PC-9 (cell line): ENCODE data around the gene TMCO4. TPM values are rescaled to one million over a fixed set of nuclear protein-coding genes. Genes with fewer than 3 reads are reported as not detected.

ENCODE experiments used
- BruUV-seq: library from RNA; stranded (reverse); fragments of 400-500 nt; replicated peaks from 2 replicates; lab custom pipeline; 2021; lab: Mats Ljungman, UMichigan
- CTCF ChIA-PET: fragments of 300-600 bp; sonication (Branson Sonifier 250); formaldehyde crosslinking; loops from one replicate; lab custom pipeline; 2022; ENCODE audit warnings: antibody characterized with exemption; lab: Charles Lee
- POLR2A ChIA-PET: fragments of 300-600 bp; sonication (Branson Sonifier 250); formaldehyde crosslinking; loops from one replicate; lab custom pipeline; 2022; ENCODE audit warnings: antibody characterized with exemption; ENCODE audit not compliant: unreplicated experiment; lab: Charles Lee
- DNase-seq, 2 experiments: peaks; one replicate each; pipeline versions ENCODE4 v3.0.0 to v3.0.0-alpha.2; 2015 to 2022; ENCODE audit warnings: mixed read lengths in 1 of 2
- H2AFZ ChIP-seq: fragments of 200-600 bp; sonication (generic); 2 replicates; pipeline ENCODE4 v1.8.1; 2017; ENCODE audit warnings: antibody characterized with exemption
- H3F3A ChIP-seq: fragments of 200-600 bp; sonication (generic); 2 replicates; pipeline ENCODE4 v1.8.1; 2017; ENCODE audit warnings: antibody characterized with exemption, mild to moderate bottlenecking, low read depth; ENCODE audit not compliant: insufficient read depth
- H3K27ac ChIP-seq: fragments of 200-600 bp; sonication (generic); 2 replicates; pipeline ENCODE4 v1.6.1; 2016; ENCODE audit warnings: mixed run types
- H3K27me3 ChIP-seq: fragments of 200-600 bp; sonication (generic); 2 replicates; pipeline ENCODE4 v1.6.1; 2016; ENCODE audit warnings: low read depth, mixed run types; ENCODE audit not compliant: insufficient read depth
- H3K36me3 ChIP-seq: fragments of 200-600 bp; sonication (generic); 2 replicates; pipeline ENCODE4 v1.6.1; 2016; ENCODE audit warnings: low read depth, mixed run types
- H3K4me1 ChIP-seq: fragments of 200-600 bp; sonication (generic); replicated peaks from 2 replicates; pipeline ENCODE4 v1.6.1; 2016; ENCODE audit warnings: mixed run types; ENCODE audit not compliant: insufficient read depth
- H3K4me2 ChIP-seq: fragments of 200-600 bp; sonication (generic); 2 replicates; pipeline ENCODE4 v1.6.1; 2017; ENCODE audit warnings: mixed run types
- H3K4me3 ChIP-seq: fragments of 200-600 bp; sonication (generic); 2 replicates; pipeline ENCODE4 v1.6.1; 2016; ENCODE audit warnings: mixed run types
- H3K79me2 ChIP-seq: fragments of 200-600 bp; sonication (generic); 2 replicates; pipeline ENCODE4 v1.6.1; 2017; ENCODE audit warnings: low read depth, mixed run types
- H3K9me2 ChIP-seq: fragments of 200-600 bp; sonication (generic); 2 replicates; pipeline ENCODE4 v1.8.1; 2017; ENCODE audit warnings: mild to moderate bottlenecking; ENCODE audit not compliant: insufficient read depth
- H3K9me3 ChIP-seq: fragments of 200-600 bp; sonication (generic); 2 replicates; pipeline ENCODE4 v1.8.1; 2016; ENCODE audit warnings: low read depth; ENCODE audit not compliant: insufficient read depth
- H4K20me1 ChIP-seq: fragments of 200-600 bp; sonication (generic); 2 replicates; pipeline ENCODE4 v1.8.1; 2017; ENCODE audit not compliant: insufficient read depth
- CTCF ChIP-seq: fragments of 200-600 bp; sonication (generic); conservative IDR thresholded peaks from 2 replicates; pipeline ENCODE4 v1.6.1; 2017; ENCODE audit warnings: mixed run types, antibody characterized with exemption, mild to moderate bottlenecking, moderate library complexity
- EZH2 ChIP-seq: fragments of 200-600 bp; sonication (generic); IDR thresholded peaks from 2 replicates; pipeline ENCODE4 v1.8.0; 2017; ENCODE audit warnings: antibody characterized with exemption, low read depth
- intact Hi-C: fragments of 100-400 bp; cut with micrococcal nuclease; formaldehyde crosslinking; loops from one replicate; pipeline ENCODE4 v1.10.0; 2022; ENCODE audit not compliant: unreplicated experiment
- total RNA-seq: library from RNA; stranded (reverse); gene quantifications from 2 replicates; pipeline ENCODE4 v1.2.3, GENCODE V29; 2021

Gene TMCO4
- total RNA-seq, 1 experiment from 2014 or later: 22.6 TPM

DNA sequence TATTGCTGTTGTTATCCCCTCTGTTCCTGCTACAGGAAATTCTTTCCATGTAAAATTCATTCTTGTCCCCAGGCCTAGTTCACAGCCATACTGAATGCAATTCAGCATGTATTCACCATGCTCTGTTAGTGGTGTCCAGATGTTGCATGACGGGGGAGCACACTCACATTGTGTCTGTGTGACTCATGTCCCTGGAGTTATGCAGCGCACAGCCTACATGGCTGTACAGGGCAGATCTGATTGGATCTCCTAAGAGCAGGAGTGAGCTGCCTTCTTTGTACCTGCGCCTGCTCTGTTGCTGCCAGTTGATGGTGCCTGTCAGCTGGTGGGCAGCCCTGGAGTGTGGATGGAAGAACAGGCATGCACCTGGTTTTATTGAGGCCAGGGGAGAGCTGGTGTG lies 117.5 kb downstream of the TMCO4 start:
- H2AFZ ChIP-seq: no peak overlapping the region
- no peaks in the 10 kb centered on the region for H3K9me3 ChIP-seq
- no peak for DNase-seq
- H3K4me1 ChIP-seq: no peaks in the 10 kb centered on the region
- H3K36me3 ChIP-seq: no peaks in the 10 kb centered on the region
- intact Hi-C loops: no loop called here
- no TSS peak for BruUV-seq
- H4K20me1 ChIP-seq: no peaks in the 10 kb centered on the region
- CTCF ChIA-PET: no interaction called here
- H3K27me3 ChIP-seq: no peaks in the 10 kb centered on the region
- TF ChIP-seq EZH2 (no peak), CTCF (no peak)
- H3K9me2 ChIP-seq: no peaks in the 10 kb centered on the region
- H3K27ac ChIP-seq: no peak overlapping the region
- POLR2A ChIA-PET: interaction anchor here (0.6 kb wide), 1 partner anchor 182 kb away, joined by 19 read pairs; no protein-coding TSS in a partner anchor
- H3K79me2 ChIP-seq: no peaks in the 10 kb centered on the region
- no peak overlapping the region for H3K4me3 ChIP-seq
- no peak overlapping the region for H3K4me2 ChIP-seq
- no peaks in the 10 kb centered on the region for H3F3A ChIP-seq

- intact Hi-C loops: no loop called here
- no peaks in the 10 kb centered on the region for H4K20me1 ChIP-seq
- CTCF ChIA-PET: interaction anchor here (0.7 kb wide), 1 partner anchor 237 kb away, joined by 11 read pairs; no protein-coding TSS in a partner anchor
- H3K27ac ChIP-seq: no peak overlapping the region
- H3F3A ChIP-seq: no peaks in the 10 kb centered on the region
- H3K9me2 ChIP-seq: no peaks in the 10 kb centered on the region
- H3K36me3 ChIP-seq: no peaks in the 10 kb centered on the region
- DNase-seq: no peak
- H3K27me3 ChIP-seq: no peaks in the 10 kb centered on the region
- no peak for TF ChIP-seq EZH2
- TF ChIP-seq CTCF: no peak
- no peak overlapping the region for H2AFZ ChIP-seq
- BruUV-seq: no TSS peak
- no peak overlapping the region for H3K4me3 ChIP-seq
- H3K4me2 ChIP-seq: no peak overlapping the region
- no peaks in the 10 kb centered on the region for H3K4me1 ChIP-seq
- POLR2A ChIA-PET: no interaction called here
- H3K9me3 ChIP-seq: no peaks in the 10 kb centered on the region
- no peaks in the 10 kb centered on the region for H3K79me2 ChIP-seq
Observed at GRCh38 chr1:19680644-19681043, 119.1 kb downstream of the TMCO4 start.

- Histone ChIP-seq H3F3A (no peaks in the 10 kb centered on the region), H3K4me3 (no peak overlapping the region), H3K9me3 (no peaks in the 10 kb centered on the region), H2AFZ (no peak overlapping the region), H3K9me2 (no peaks in the 10 kb centered on the region), H3K79me2 (no peaks in the 10 kb centered on the region), H3K27ac (no peak overlapping the region), H3K4me2 (no peak overlapping the region), H3K27me3 (no peaks in the 10 kb centered on the region), H4K20me1 (no peaks in the 10 kb centered on the region), H3K4me1 (no peaks in the 10 kb centered on the region), H3K36me3 (no peaks in the 10 kb centered on the region)
- ChIA-PET POLR2A (no interaction called here), CTCF (no interaction called here)
- TF ChIP-seq CTCF: no peak
- TF ChIP-seq EZH2: no peak
- no peak for DNase-seq
- BruUV-seq: no TSS peak
- intact Hi-C loops: no loop called here
Observed at GRCh38 chr1:19679691-19680090, 120.0 kb downstream of the TMCO4 start.
